ENCODE measurements around the gene TADA2B. TPM values are rescaled to one million over a fixed set of nuclear protein-coding genes. Genes with fewer than 3 reads are reported as not detected.

The TADA2B gene
- total RNA-seq, 1 experiment from 2014 or later, result 14.3 TPM

DNA sequence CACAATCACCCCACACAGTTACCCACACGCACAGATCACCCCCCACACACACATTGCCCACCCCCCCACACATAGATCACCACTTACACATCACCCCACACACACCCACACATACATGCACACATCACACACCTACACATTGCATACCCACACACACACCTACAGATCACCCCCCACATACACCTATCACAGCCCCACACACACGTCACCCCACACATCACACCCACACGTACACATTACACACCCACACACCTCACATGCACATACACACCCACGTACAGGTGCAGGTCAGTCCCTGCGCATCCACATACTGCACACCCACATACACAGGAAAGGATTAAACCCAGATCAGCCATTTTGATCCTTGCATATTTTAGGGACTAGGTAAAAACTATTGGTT is 15.3 kb upstream of the TADA2B start:
- Mint-ChIP-seq H3K27me3 (ENCODE audit: low read depth) (no peaks in the 10 kb centered on the region), H3K9me3 (no peaks in the 10 kb centered on the region), H3K27ac (no peak overlapping the region), H3K4me3 (no peak overlapping the region), H3K4me1 (peaks cover 14% of the 10 kb centered on the region), H3K36me3 (peaks cover 49% of the 10 kb centered on the region)
- TF ChIP-seq PRRX2 (CRISPR knock-in tag; IDR thresholded peaks at IDR 0.05) (no peak), NFE2L1 (CRISPR knock-in tag; IDR thresholded peaks at IDR 0.05) (no peak), GTF2I (CRISPR knock-in tag; conservative IDR thresholded peaks at IDR 0.05) (no peak), CREM (CRISPR knock-in tag; IDR thresholded peaks at IDR 0.05) (no peak), AFF4 (CRISPR knock-in tag; IDR thresholded peaks at IDR 0.05; ENCODE audit: borderline replicate concordance) (no peak), E2F4 (CRISPR knock-in tag; IDR thresholded peaks at IDR 0.05; ENCODE audit: borderline replicate concordance, low read depth) (no peak), ZNF263 (CRISPR knock-in tag; IDR thresholded peaks at IDR 0.05; ENCODE audit: low read depth) (no peak), NR1H2 (CRISPR knock-in tag; IDR thresholded peaks at IDR 0.05) (no peak), USF2 (CRISPR knock-in tag; IDR thresholded peaks at IDR 0.05) (no peak)
- TF ChIP-seq, protein P1, sequence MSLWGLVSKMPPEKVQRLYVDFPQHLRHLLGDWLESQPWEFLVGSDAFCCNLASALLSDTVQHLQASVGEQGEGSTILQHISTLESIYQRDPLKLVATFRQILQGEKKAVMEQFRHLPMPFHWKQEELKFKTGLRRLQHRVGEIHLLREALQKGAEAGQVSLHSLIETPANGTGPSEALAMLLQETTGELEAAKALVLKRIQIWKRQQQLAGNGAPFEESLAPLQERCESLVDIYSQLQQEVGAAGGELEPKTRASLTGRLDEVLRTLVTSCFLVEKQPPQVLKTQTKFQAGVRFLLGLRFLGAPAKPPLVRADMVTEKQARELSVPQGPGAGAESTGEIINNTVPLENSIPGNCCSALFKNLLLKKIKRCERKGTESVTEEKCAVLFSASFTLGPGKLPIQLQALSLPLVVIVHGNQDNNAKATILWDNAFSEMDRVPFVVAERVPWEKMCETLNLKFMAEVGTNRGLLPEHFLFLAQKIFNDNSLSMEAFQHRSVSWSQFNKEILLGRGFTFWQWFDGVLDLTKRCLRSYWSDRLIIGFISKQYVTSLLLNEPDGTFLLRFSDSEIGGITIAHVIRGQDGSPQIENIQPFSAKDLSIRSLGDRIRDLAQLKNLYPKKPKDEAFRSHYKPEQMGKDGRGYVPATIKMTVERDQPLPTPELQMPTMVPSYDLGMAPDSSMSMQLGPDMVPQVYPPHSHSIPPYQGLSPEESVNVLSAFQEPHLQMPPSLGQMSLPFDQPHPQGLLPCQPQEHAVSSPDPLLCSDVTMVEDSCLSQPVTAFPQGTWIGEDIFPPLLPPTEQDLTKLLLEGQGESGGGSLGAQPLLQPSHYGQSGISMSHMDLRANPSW (CRISPR knock-in tag; conservative IDR thresholded peaks at IDR 0.05; ENCODE audit: low read depth), result no peak
- ATAC-seq (no peak), DNase-seq (ENCODE audit: low spot score) (no peak)
- ChIA-PET POLR2A (no interaction called here), CTCF (no interaction called here)

DNA sequence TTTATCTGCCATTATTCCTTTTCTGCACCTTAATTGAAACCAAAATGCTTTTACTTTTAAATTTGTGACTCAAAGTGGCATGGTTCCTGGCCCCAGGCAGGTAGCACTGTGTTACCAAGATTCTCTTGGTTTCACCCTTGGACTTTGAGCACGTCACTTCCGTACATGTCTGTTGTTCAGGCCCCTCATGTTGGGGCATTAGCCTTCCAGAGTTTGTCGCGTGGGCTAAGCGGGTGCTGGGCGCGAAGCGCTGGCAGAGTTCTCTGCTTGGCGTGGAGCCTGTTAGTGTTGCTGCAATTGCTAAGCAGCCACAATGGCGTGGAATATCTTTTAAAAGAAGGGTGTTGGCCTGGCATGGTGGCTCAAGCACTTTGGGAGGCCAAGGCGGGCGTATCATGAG is 14.0 kb upstream of the TADA2B start:
- Mint-ChIP-seq H3K36me3 (peaks cover 46% of the 10 kb centered on the region), H3K4me3 (no peak overlapping the region), H3K4me1 (peaks cover 14% of the 10 kb centered on the region), H3K9me3 (no peaks in the 10 kb centered on the region), H3K27ac (no peak overlapping the region), H3K27me3 (ENCODE audit: low read depth) (no peaks in the 10 kb centered on the region)
- DNase-seq (ENCODE audit: low spot score) (no peak), ATAC-seq (no peak)
- no peak for TF ChIP-seq SOX15 (CRISPR knock-in tag; IDR thresholded peaks at IDR 0.05)
- TF ChIP-seq SMAD4 (CRISPR knock-in tag; IDR thresholded peaks at IDR 0.05), result no peak
- no peak for TF ChIP-seq FOXP4 (CRISPR knock-in tag; IDR thresholded peaks at IDR 0.05)
- no peak for TF ChIP-seq USF1 (CRISPR knock-in tag; IDR thresholded peaks at IDR 0.05)
- no peak for TF ChIP-seq NFE2L1 (CRISPR knock-in tag; IDR thresholded peaks at IDR 0.05)
- TF ChIP-seq PRRX2 (CRISPR knock-in tag; IDR thresholded peaks at IDR 0.05), result no peak
- POLR2A ChIA-PET, result no interaction called here
- CTCF ChIA-PET, result interaction anchor here (1.2 kb wide), 1 partner anchor 39 kb away, joined by 3 read pairs; the partner anchor contains the start of gene GRPEL1

Measured in WTC11 (cell line).